Neural crest cell (in vitro differentiated cells): Measurements from ENCODE around the gene ALAS2. TPM values are rescaled to one million over a fixed set of nuclear protein-coding genes. Genes with fewer than 3 reads are reported as not detected.
"Not testable (repeated sequence)": the region's sequence is repeated elsewhere in the genome, so short reads cannot be mapped to it uniquely, and the experiment has no call there.

ENCODE experiments used
- DNase-seq: peaks from one replicate; pipeline ENCODE4 v3.0.0; 2021; ENCODE audit warnings: low read depth, mixed read lengths, low spot score
- H3K27ac Mint-ChIP-seq: one replicate; pipeline ENCODE4 v1.8.0; 2021; ENCODE audit warnings: mild to moderate bottlenecking, mixed read lengths; ENCODE audit not compliant: unreplicated experiment
- H3K27me3 Mint-ChIP-seq: 2 replicates; pipeline ENCODE4 v1.8.0; 2021; ENCODE audit warnings: low read depth, mild to moderate bottlenecking, mixed read lengths
- H3K36me3 Mint-ChIP-seq: 2 replicates; pipeline ENCODE4 v1.8.0; 2021; ENCODE audit warnings: low read depth, mild to moderate bottlenecking, mixed read lengths
- H3K4me1 Mint-ChIP-seq: 2 replicates; pipeline ENCODE4 v1.8.0; 2021; ENCODE audit warnings: mixed read lengths
- H3K4me3 Mint-ChIP-seq: one replicate; pipeline ENCODE4 v1.8.0; 2021; ENCODE audit warnings: mild to moderate bottlenecking, mixed read lengths
- H3K9me3 Mint-ChIP-seq: 2 replicates; pipeline ENCODE4 v1.8.0; 2021; ENCODE audit warnings: mixed read lengths
- CTCF ChIP-seq: fragments of 200-600 bp; sonication (generic); conservative IDR thresholded peaks from 2 replicates; pipeline ENCODE4 v1.5.0; 2021; ENCODE audit warnings: antibody characterized with exemption, mild to moderate bottlenecking
- long read RNA-seq: library from polyadenylated mRNA; unstranded; transcript quantifications from one replicate; pipeline ENCODE4 v2.0.0, GENCODE V29; 2020
- total RNA-seq: library from RNA; stranded (reverse); gene quantifications from 2 replicates; pipeline ENCODE4 v1.2.1, GENCODE V29; 2021

ALAS2 gene
- total RNA-seq = not detected in 2 replicates
- long read RNA-seq = 0 reads

GRCh38 chrX:55030271-55031205 is at the start of gene ALAS2:
Gene ALAS2 (minus strand): TSS chrX:55030977. CDS start chrX:55026000, 4,977 bp downstream.
- no peak for DNase-seq
- no peak for TF ChIP-seq CTCF
- Mint-ChIP-seq H3K27ac (no peak within 1 kb of the TSS), H3K9me3 (peaks cover 8% of the 10 kb centered on the region), H3K27me3 (no peaks in the 10 kb centered on the region), H3K36me3 (peaks cover 2% of the 10 kb centered on the region), H3K4me3 (no peak within 1 kb of the TSS), H3K4me1 (no peaks in the 10 kb centered on the region)

- Mint-ChIP-seq H3K36me3 (peaks cover 2% of the 10 kb centered on the region), H3K27me3 (no peaks in the 10 kb centered on the region), H3K9me3 (peaks cover 9% of the 10 kb centered on the region), H3K4me3 (no peak within 1 kb of the TSS), H3K27ac (no peak within 1 kb of the TSS), H3K4me1 (no peaks in the 10 kb centered on the region)
- no peak for TF ChIP-seq CTCF
- no peak for DNase-seq
Observed at GRCh38 chrX:55074851-55075467, 44.2 kb upstream of the ALAS2 start, which contains the start of gene PAGE2B. Gene PAGE2B (plus strand): TSS chrX:55075030. CDS start chrX:55076042, 1,012 bp downstream.

- Mint-ChIP-seq H3K4me1 (no peaks in the 10 kb centered on the region), H3K9me3 (peaks cover 14% of the 10 kb centered on the region)
Observed at GRCh38 chrX:55072286-55072685, 41.5 kb upstream of the ALAS2 start.

GRCh38 chrX:55067180-55067579 is 36.4 kb upstream of the ALAS2 start:
- not testable (repeated sequence) for H3K27me3 Mint-ChIP-seq, H3K27ac Mint-ChIP-seq
- peaks cover 33% of the 10 kb centered on the region for H3K9me3 Mint-ChIP-seq

More at GRCh38 chrX:55072286-55072685, 41.5 kb upstream of the ALAS2 start:
- H3K4me3 Mint-ChIP-seq = no peak overlapping the region
- peaks cover 2% of the 10 kb centered on the region for H3K36me3 Mint-ChIP-seq
- DNase-seq = no peak
- no peak for TF ChIP-seq CTCF
- peaks cover 3% of the 10 kb centered on the region for H3K27me3 Mint-ChIP-seq
- H3K27ac Mint-ChIP-seq = no peak overlapping the region

GRCh38 chrX:55057675-55058249 is 27.0 kb upstream of the ALAS2 start:
- DNase-seq = peak; percentile 23
- Mint-ChIP-seq H3K27ac (no peak overlapping the region), H3K36me3 (no peaks in the 10 kb centered on the region), H3K4me1 (peaks cover 13% of the 10 kb centered on the region), H3K27me3 (peaks cover 3% of the 10 kb centered on the region), H3K4me3 (peak overlapping the region; percentile 67), H3K9me3 (no peaks in the 10 kb centered on the region)
- TF ChIP-seq CTCF = peak; percentile 86

More at GRCh38 chrX:55067180-55067579, 36.4 kb upstream of the ALAS2 start:
- H3K36me3 Mint-ChIP-seq, H3K4me3 Mint-ChIP-seq, H3K4me1 Mint-ChIP-seq, DNase-seq: not testable (repeated sequence)
